RWPE2 (cell line): Measurements from ENCODE around the gene PTPN18.
A peak's percentile ranks its signal among the peaks of the same experiment; 100 is the strongest.

Experiments
- ATAC-seq: fragments of 200-7000 bp; cut with Tn5 transposase; 3 replicates; pipeline ENCODE4 v1.9.1; 2021; ENCODE audit warnings: low read depth
- DNase-seq: peaks from one replicate; pipeline ENCODE4 v3.0.0-alpha.2; 2020; ENCODE audit warnings: low spot score
- H3K27ac ChIP-seq: fragments of 450-650 bp; 2 replicates; pipeline ENCODE4 v1.5.1; 2017; ENCODE audit warnings: mild to moderate bottlenecking; ENCODE audit not compliant: poor library complexity, severe bottlenecking
- H3K27me3 ChIP-seq: fragments of 250-450 bp; sonication (Bioruptor Pico); 2 replicates; pipeline ENCODE4 v1.5.1; 2021; ENCODE audit warnings: mild to moderate bottlenecking, moderate library complexity; ENCODE audit not compliant: insufficient read depth, poor library complexity, severe bottlenecking
- H3K36me3 ChIP-seq: fragments of 250-450 bp; sonication (Bioruptor Pico); 2 replicates; pipeline ENCODE4 v1.5.1; 2020; ENCODE audit warnings: low read depth, mild to moderate bottlenecking, moderate library complexity
- H3K4me1 ChIP-seq: fragments of 250-450 bp; sonication (Bioruptor Pico); 2 replicates; pipeline ENCODE4 v1.5.1; 2021; ENCODE audit warnings: mild to moderate bottlenecking, moderate library complexity; ENCODE audit not compliant: insufficient read depth, poor library complexity, severe bottlenecking
- H3K4me3 ChIP-seq: fragments of 250-450 bp; sonication (Bioruptor Pico); 2 replicates; pipeline ENCODE4 v1.5.1; 2021; ENCODE audit warnings: mild to moderate bottlenecking, moderate library complexity; ENCODE audit not compliant: severe bottlenecking
- H3K9me3 ChIP-seq: fragments of 250-450 bp; sonication (Bioruptor Pico); 2 replicates; pipeline ENCODE4 v1.5.1; 2021; ENCODE audit warnings: mild to moderate bottlenecking, moderate library complexity; ENCODE audit not compliant: severe bottlenecking
- CTCF ChIP-seq: fragments of 450-650 bp; IDR thresholded peaks from one replicate; pipeline ENCODE4 v1.5.1; 2017; ENCODE audit warnings: mild to moderate bottlenecking, moderate library complexity; ENCODE audit not compliant: poor library complexity, severe bottlenecking

Gene PTPN18

GRCh38 chr2:130369965-130370341 lies 14.1 kb downstream of the PTPN18 start:
- H3K27me3 ChIP-seq, result no peaks in the 10 kb centered on the region
- H3K9me3 ChIP-seq, result no peaks in the 10 kb centered on the region
- no peak for ATAC-seq
- H3K27ac ChIP-seq, result no peak overlapping the region
- TF ChIP-seq CTCF, result no peak
- H3K4me1 ChIP-seq, result no peaks in the 10 kb centered on the region
- no peak for DNase-seq
- peaks cover 6% of the 10 kb centered on the region; the same call in 1 of the 2 replicates for H3K36me3 ChIP-seq
- no peak overlapping the region for H3K4me3 ChIP-seq

- Histone ChIP-seq H3K27ac (no peak overlapping the region), H3K36me3 (peaks cover 10% of the 10 kb centered on the region; the same call in 1 of the 2 replicates), H3K27me3 (no peaks in the 10 kb centered on the region), H3K4me3 (no peak overlapping the region), H3K4me1 (no peaks in the 10 kb centered on the region), H3K9me3 (no peaks in the 10 kb centered on the region)
- TF ChIP-seq CTCF, result no peak
- DNase-seq, result no peak
- ATAC-seq, result no peak
These were observed 14.6 kb downstream of the PTPN18 start for GRCh38 chr2:130370490-130370889.

- TF ChIP-seq CTCF, result no peak
- no peaks in the 10 kb centered on the region for H3K9me3 ChIP-seq
- H3K27me3 ChIP-seq, result no peaks in the 10 kb centered on the region
- peak overlapping the region; percentile 45 for H3K27ac ChIP-seq
- peaks cover 17% of the 10 kb centered on the region; the same call in 1 of the 2 replicates for H3K36me3 ChIP-seq
- no peaks in the 10 kb centered on the region for H3K4me1 ChIP-seq
- ATAC-seq, result no peak
- no peak for DNase-seq
- H3K4me3 ChIP-seq, result peak overlapping the region; percentile 66
These were observed 15.8 kb downstream of the PTPN18 start for GRCh38 chr2:130371723-130372054.

- TF ChIP-seq CTCF, result peak; percentile 91
- H3K36me3 ChIP-seq, result peaks cover 17% of the 10 kb centered on the region; the same call in 1 of the 2 replicates
- peak; percentile 83 for DNase-seq
- no peaks in the 10 kb centered on the region for H3K4me1 ChIP-seq
- peak overlapping the region; percentile 66 for H3K4me3 ChIP-seq
- H3K27ac ChIP-seq, result peak overlapping the region; percentile 45
- H3K9me3 ChIP-seq, result no peaks in the 10 kb centered on the region
- no peaks in the 10 kb centered on the region for H3K27me3 ChIP-seq
- ATAC-seq, result peak; percentile 92
These were observed 16.4 kb downstream of the PTPN18 start for GRCh38 chr2:130372055-130372832.
